ENCODE measurements around the gene MACC1.

The MACC1 gene

DNA sequence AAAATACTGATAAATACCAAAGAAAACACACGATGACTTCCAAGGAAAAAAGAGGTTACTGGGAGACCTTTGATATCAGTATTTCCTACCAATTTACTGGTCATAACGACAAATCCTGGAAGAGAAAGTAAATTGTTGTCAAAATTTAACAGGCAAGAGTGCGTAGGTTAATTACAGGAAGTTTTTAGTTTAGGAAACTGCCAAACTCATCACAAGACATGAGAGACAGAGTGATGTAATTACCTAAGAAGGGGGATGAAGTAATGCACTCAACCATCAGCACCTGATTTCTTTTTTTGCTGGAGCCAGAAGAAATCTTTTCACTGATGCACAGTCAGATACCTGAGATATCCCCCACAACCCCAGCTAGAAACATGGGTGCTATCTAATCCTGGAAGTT is 16.8 kb downstream of the MACC1 start:
- Histone ChIP-seq H3K9ac (ENCODE audit: low read depth, low read length) (no peak overlapping the region), H3K4me1 (ENCODE audit: control insufficient read depth, insufficient read depth, low read length) (peaks cover 6% of the 10 kb centered on the region), H3K9me3 (ENCODE audit: control insufficient read depth, insufficient read depth, low read length) (no peaks in the 10 kb centered on the region), H3K4me3 (ENCODE audit: low read depth, low read length) (no peak overlapping the region), H3K36me3 (ENCODE audit: control insufficient read depth, insufficient read depth, low read length) (no peaks in the 10 kb centered on the region), H3K27me3 (ENCODE audit: control insufficient read depth, insufficient read depth, low read length) (no peaks in the 10 kb centered on the region)

GRCh38 chr7:20199015-20199737 is 18.0 kb downstream of the MACC1 start:
- Histone ChIP-seq H3K27me3 (ENCODE audit: control insufficient read depth, insufficient read depth, low read length) (no peaks in the 10 kb centered on the region), H3K4me3 (ENCODE audit: low read depth, low read length) (no peak overlapping the region), H3K4me1 (ENCODE audit: control insufficient read depth, insufficient read depth, low read length) (peaks cover 6% of the 10 kb centered on the region), H3K9ac (ENCODE audit: low read depth, low read length) (no peak overlapping the region), H3K9me3 (ENCODE audit: control insufficient read depth, insufficient read depth, low read length) (no peaks in the 10 kb centered on the region), H3K36me3 (ENCODE audit: control insufficient read depth, insufficient read depth, low read length) (no peaks in the 10 kb centered on the region)

DNA sequence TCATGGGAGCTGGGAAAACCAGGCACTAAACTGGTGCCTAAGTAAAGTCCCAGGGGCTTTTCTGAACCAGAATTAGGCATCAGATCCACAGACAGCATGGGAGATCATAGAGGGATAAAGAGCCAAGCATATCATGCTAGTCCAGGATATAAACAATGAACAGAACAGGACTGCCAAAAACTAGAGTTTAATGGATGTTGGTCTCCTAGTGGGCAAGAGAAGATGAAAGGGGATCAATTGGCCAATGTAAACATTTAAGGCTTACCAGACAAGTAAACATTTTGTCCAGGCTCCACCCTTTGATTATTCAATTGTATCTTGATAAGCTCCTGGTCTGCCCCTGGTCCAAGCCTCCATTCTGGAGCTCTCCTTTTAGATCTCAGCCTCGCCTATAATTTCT is 18.9 kb downstream of the MACC1 start:
- H3K27me3 ChIP-seq (ENCODE audit: control insufficient read depth, insufficient read depth, low read length) = no peaks in the 10 kb centered on the region
- H3K9ac ChIP-seq (ENCODE audit: low read depth, low read length) = no peak overlapping the region
- no peak overlapping the region for H3K4me3 ChIP-seq (ENCODE audit: low read depth, low read length)
- H3K9me3 ChIP-seq (ENCODE audit: control insufficient read depth, insufficient read depth, low read length) = no peaks in the 10 kb centered on the region
- peaks cover 6% of the 10 kb centered on the region for H3K4me1 ChIP-seq (ENCODE audit: control insufficient read depth, insufficient read depth, low read length)
- no peaks in the 10 kb centered on the region for H3K36me3 ChIP-seq (ENCODE audit: control insufficient read depth, insufficient read depth, low read length)

DNA sequence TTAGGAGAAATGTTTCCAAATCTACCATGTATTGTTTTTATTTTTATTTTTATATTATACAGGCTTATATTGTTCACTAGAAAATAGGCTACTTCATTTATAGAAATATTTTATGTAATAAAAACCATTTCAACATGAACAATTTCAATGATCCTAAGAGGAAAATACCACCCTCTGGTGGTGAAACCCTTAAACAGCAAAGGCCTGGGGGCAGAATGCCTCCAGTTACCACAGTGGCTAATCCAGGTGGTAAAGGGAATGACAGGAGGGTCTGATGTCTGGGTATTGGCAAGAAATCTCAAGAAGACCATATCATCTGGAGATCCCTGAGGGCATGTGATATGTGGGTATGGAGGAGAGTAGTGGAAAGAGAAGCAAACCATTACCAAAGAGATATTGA is 19.3 kb downstream of the MACC1 start:
- no peak overlapping the region for H3K9ac ChIP-seq (ENCODE audit: low read depth, low read length)
- no peaks in the 10 kb centered on the region for H3K36me3 ChIP-seq (ENCODE audit: control insufficient read depth, insufficient read depth, low read length)
- H3K4me3 ChIP-seq (ENCODE audit: low read depth, low read length) = no peak overlapping the region
- no peaks in the 10 kb centered on the region for H3K9me3 ChIP-seq (ENCODE audit: control insufficient read depth, insufficient read depth, low read length)
- no peaks in the 10 kb centered on the region for H3K27me3 ChIP-seq (ENCODE audit: control insufficient read depth, insufficient read depth, low read length)
- peaks cover 6% of the 10 kb centered on the region for H3K4me1 ChIP-seq (ENCODE audit: control insufficient read depth, insufficient read depth, low read length)

GRCh38 chr7:20197125-20197748 is 19.9 kb downstream of the MACC1 start:
- Histone ChIP-seq H3K36me3 (ENCODE audit: control insufficient read depth, insufficient read depth, low read length) (no peaks in the 10 kb centered on the region), H3K9me3 (ENCODE audit: control insufficient read depth, insufficient read depth, low read length) (no peaks in the 10 kb centered on the region), H3K27me3 (ENCODE audit: control insufficient read depth, insufficient read depth, low read length) (no peaks in the 10 kb centered on the region), H3K4me1 (ENCODE audit: control insufficient read depth, insufficient read depth, low read length) (peaks cover 6% of the 10 kb centered on the region), H3K4me3 (ENCODE audit: low read depth, low read length) (no peak overlapping the region), H3K9ac (ENCODE audit: low read depth, low read length) (no peak overlapping the region)

DNA sequence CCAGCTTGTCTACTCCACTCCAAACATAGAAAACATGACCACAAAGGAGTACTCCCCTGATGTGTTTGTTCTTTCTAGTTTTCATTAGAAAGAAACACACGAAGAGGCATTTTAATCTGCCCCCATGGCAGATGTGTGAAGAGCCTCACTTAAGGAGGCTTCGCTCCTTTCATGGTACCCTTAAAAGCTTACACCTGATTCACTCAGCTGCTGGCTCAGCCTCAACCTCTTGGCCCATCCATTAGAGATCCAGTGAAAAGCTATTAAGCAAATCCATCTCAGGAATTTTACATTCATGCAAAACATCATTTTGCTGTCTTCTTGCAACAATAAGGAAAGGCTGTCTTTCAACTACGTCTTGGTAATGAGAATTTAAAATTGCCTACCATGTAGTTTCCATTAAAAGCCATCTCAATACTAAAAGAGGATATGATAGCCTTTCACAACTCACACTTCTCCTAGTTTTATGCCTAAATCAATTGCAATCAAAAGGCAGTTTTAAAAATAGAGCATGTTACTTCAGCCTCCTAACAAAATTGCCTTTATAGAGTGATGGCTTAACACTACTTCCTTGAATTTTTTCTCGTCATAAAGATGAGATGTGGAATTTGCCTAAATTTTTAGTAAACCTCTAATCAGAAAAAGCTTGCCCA is 22.7 kb downstream of the MACC1 start:
- Histone ChIP-seq H3K9ac (ENCODE audit: low read depth, low read length) (no peak overlapping the region), H3K36me3 (ENCODE audit: control insufficient read depth, insufficient read depth, low read length) (no peaks in the 10 kb centered on the region), H3K4me3 (ENCODE audit: low read depth, low read length) (no peak overlapping the region), H3K4me1 (ENCODE audit: control insufficient read depth, insufficient read depth, low read length) (no peaks in the 10 kb centered on the region), H3K9me3 (ENCODE audit: control insufficient read depth, insufficient read depth, low read length) (no peaks in the 10 kb centered on the region), H3K27me3 (ENCODE audit: control insufficient read depth, insufficient read depth, low read length) (no peaks in the 10 kb centered on the region)

GRCh38 chr7:20193873-20194272 is 23.3 kb downstream of the MACC1 start:
- Histone ChIP-seq H3K9ac (ENCODE audit: low read depth, low read length) (no peak overlapping the region), H3K36me3 (ENCODE audit: control insufficient read depth, insufficient read depth, low read length) (no peaks in the 10 kb centered on the region), H3K9me3 (ENCODE audit: control insufficient read depth, insufficient read depth, low read length) (no peaks in the 10 kb centered on the region), H3K27me3 (ENCODE audit: control insufficient read depth, insufficient read depth, low read length) (no peaks in the 10 kb centered on the region), H3K4me3 (ENCODE audit: low read depth, low read length) (no peak overlapping the region), H3K4me1 (ENCODE audit: control insufficient read depth, insufficient read depth, low read length) (no peaks in the 10 kb centered on the region)

GRCh38 chr7:20193242-20193777 is 23.9 kb downstream of the MACC1 start:
- no peaks in the 10 kb centered on the region for H3K27me3 ChIP-seq (ENCODE audit: control insufficient read depth, insufficient read depth, low read length)
- no peaks in the 10 kb centered on the region for H3K36me3 ChIP-seq (ENCODE audit: control insufficient read depth, insufficient read depth, low read length)
- H3K4me1 ChIP-seq (ENCODE audit: control insufficient read depth, insufficient read depth, low read length) = no peaks in the 10 kb centered on the region
- no peak overlapping the region for H3K9ac ChIP-seq (ENCODE audit: low read depth, low read length)
- H3K9me3 ChIP-seq (ENCODE audit: control insufficient read depth, insufficient read depth, low read length) = no peaks in the 10 kb centered on the region
- H3K4me3 ChIP-seq (ENCODE audit: low read depth, low read length) = no peak overlapping the region

- H3K9ac ChIP-seq (ENCODE audit: low read depth, low read length) = no peak overlapping the region
- H3K4me3 ChIP-seq (ENCODE audit: low read depth, low read length) = no peak overlapping the region
- H3K27me3 ChIP-seq (ENCODE audit: control insufficient read depth, insufficient read depth, low read length) = no peaks in the 10 kb centered on the region
- no peaks in the 10 kb centered on the region for H3K4me1 ChIP-seq (ENCODE audit: control insufficient read depth, insufficient read depth, low read length)
- H3K9me3 ChIP-seq (ENCODE audit: control insufficient read depth, insufficient read depth, low read length) = no peaks in the 10 kb centered on the region
- no peaks in the 10 kb centered on the region for H3K36me3 ChIP-seq (ENCODE audit: control insufficient read depth, insufficient read depth, low read length)
These were observed 25.8 kb downstream of the MACC1 start for GRCh38 chr7:20191391-20191869.

- Histone ChIP-seq H3K9me3 (ENCODE audit: control insufficient read depth, insufficient read depth, low read length) (no peaks in the 10 kb centered on the region), H3K36me3 (ENCODE audit: control insufficient read depth, insufficient read depth, low read length) (no peaks in the 10 kb centered on the region), H3K9ac (ENCODE audit: low read depth, low read length) (no peak overlapping the region), H3K4me3 (ENCODE audit: low read depth, low read length) (no peak overlapping the region), H3K27me3 (ENCODE audit: control insufficient read depth, insufficient read depth, low read length) (no peaks in the 10 kb centered on the region), H3K4me1 (ENCODE audit: control insufficient read depth, insufficient read depth, low read length) (no peaks in the 10 kb centered on the region)
These were observed 26.4 kb downstream of the MACC1 start for GRCh38 chr7:20190560-20191390.

GRCh38 chr7:20189852-20190251 is 27.3 kb downstream of the MACC1 start:
- no peaks in the 10 kb centered on the region for H3K27me3 ChIP-seq (ENCODE audit: control insufficient read depth, insufficient read depth, low read length)
- no peak overlapping the region for H3K4me3 ChIP-seq (ENCODE audit: low read depth, low read length)
- no peaks in the 10 kb centered on the region for H3K36me3 ChIP-seq (ENCODE audit: control insufficient read depth, insufficient read depth, low read length)
- no peaks in the 10 kb centered on the region for H3K4me1 ChIP-seq (ENCODE audit: control insufficient read depth, insufficient read depth, low read length)
- H3K9ac ChIP-seq (ENCODE audit: low read depth, low read length) = no peak overlapping the region
- no peaks in the 10 kb centered on the region for H3K9me3 ChIP-seq (ENCODE audit: control insufficient read depth, insufficient read depth, low read length)
